ENCODE data around the gene LPCAT1. TPM values are rescaled to one million over a fixed set of nuclear protein-coding genes. Genes with fewer than 3 reads are reported as not detected.

LPCAT1 gene
- total and polyA plus RNA-seq, 2 of the 4 experiments (the other 2 are of a cell fraction), result 17.7 to 33.6 TPM

DNA sequence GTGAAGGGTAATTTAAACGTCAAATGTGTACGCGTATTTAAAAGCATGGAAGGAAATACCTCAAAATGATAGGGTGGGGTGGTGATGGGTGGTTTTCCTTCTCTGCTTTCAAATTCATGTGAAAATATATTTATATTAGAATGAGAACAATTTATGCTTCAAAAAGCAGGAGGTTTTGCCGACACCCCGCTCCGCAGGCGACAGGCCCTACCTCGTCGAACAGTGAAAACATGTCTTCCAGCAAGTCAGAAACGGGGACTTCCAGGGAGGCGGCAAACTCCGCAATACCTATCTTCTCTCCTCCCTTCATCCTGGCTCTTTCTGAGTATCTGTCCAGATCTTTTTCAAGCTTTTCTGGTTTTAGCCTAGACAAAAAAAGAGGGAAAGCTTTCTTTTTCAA, 50.0 kb downstream of the LPCAT1 start:
- no peak overlapping the region for H3K14ac ChIP-seq (replicated peaks; ENCODE audit: low read depth, low read length)
- dilution Hi-C loops (cut with HindIII; ENCODE audit: low sequenced_read_pairs, unreplicated experiment) (no loop called here), in situ Hi-C loops (cut with MboI; ENCODE audit: low sequenced_read_pairs) (no loop called here), intact Hi-C loops (cut with micrococcal nuclease) (no loop called here)
- no peak overlapping the region for H2BK20ac ChIP-seq (ENCODE audit: low read depth, low read length)
- no peak overlapping the region for H2AFZ ChIP-seq (replicated peaks; ENCODE audit: low read length, poor library complexity)
- peaks cover 67% of the 10 kb centered on the region for H3K36me3 ChIP-seq (ENCODE audit: control insufficient read depth, insufficient read depth, low read length)
- H4K20me1 ChIP-seq (ENCODE audit: insufficient read depth, low read length), result no peaks in the 10 kb centered on the region; the same call in 1 of the 2 replicates
- H3K9ac ChIP-seq (ENCODE audit: low read depth, low read length), result no peak overlapping the region
- H3K4me1 ChIP-seq (ENCODE audit: control insufficient read depth, insufficient read depth, low read length), result no peaks in the 10 kb centered on the region
- H3K27ac ChIP-seq (ENCODE audit: insufficient read depth, low read length), result no peak overlapping the region
- H2BK5ac ChIP-seq (ENCODE audit: low read depth, low read length, poor library complexity, severe bottlenecking), result no peak overlapping the region
- no peak overlapping the region for H2BK15ac ChIP-seq (ENCODE audit: low read depth, low read length)
- H4K8ac ChIP-seq (ENCODE audit: low read depth in 2 of 2, low read length in 2 of 2), result no peak overlapping the region
- no peak overlapping the region for H2AK9ac ChIP-seq (replicated peaks; ENCODE audit: low read depth, low read length, poor library complexity)
- TF ChIP-seq SMC3 (IDR thresholded peaks at IDR 0.05; ENCODE audit: low read depth, low read length) (no peak), MXI1 (IDR thresholded peaks at IDR 0.05; ENCODE audit: borderline replicate concordance, low read depth, low read length) (no peak), RCOR1 (IDR thresholded peaks at IDR 0.05; ENCODE audit: insufficient replicate concordance, low read length) (no peak), CEBPB (IDR thresholded peaks at IDR 0.05; ENCODE audit: low read depth, low read length) (no peak), RAD21 (IDR thresholded peaks at IDR 0.05; ENCODE audit: low read length) (no peak), RFX5 (IDR thresholded peaks at IDR 0.05; ENCODE audit: low read depth, low read length) (no peak), POLR2A (IDR thresholded peaks at IDR 0.05; ENCODE audit: low read depth, low read length) (no peak), MAZ (IDR thresholded peaks at IDR 0.05; ENCODE audit: borderline replicate concordance, low read depth, low read length) (no peak), NFE2L2 (IDR thresholded peaks at IDR 0.05; ENCODE audit: low read depth, low read length) (no peak)
- TF ChIP-seq, protein P1, sequence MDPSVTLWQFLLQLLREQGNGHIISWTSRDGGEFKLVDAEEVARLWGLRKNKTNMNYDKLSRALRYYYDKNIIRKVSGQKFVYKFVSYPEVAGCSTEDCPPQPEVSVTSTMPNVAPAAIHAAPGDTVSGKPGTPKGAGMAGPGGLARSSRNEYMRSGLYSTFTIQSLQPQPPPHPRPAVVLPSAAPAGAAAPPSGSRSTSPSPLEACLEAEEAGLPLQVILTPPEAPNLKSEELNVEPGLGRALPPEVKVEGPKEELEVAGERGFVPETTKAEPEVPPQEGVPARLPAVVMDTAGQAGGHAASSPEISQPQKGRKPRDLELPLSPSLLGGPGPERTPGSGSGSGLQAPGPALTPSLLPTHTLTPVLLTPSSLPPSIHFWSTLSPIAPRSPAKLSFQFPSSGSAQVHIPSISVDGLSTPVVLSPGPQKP (IDR thresholded peaks at IDR 0.05; ENCODE audit: borderline replicate concordance, low read depth, low read length), result no peak
- TF ChIP-seq, protein P2, sequence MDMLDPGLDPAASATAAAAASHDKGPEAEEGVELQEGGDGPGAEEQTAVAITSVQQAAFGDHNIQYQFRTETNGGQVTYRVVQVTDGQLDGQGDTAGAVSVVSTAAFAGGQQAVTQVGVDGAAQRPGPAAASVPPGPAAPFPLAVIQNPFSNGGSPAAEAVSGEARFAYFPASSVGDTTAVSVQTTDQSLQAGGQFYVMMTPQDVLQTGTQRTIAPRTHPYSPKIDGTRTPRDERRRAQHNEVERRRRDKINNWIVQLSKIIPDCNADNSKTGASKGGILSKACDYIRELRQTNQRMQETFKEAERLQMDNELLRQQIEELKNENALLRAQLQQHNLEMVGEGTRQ (IDR thresholded peaks at IDR 0.05; ENCODE audit: low read depth, low read length), result no peak
- DNase-seq, result no peak
- no peak overlapping the region for H2AK5ac ChIP-seq (ENCODE audit: low read depth, low read length)
- no peaks in the 10 kb centered on the region for H3K9me3 ChIP-seq (ENCODE audit: control insufficient read depth, insufficient read depth, low read length)
- BruUV-seq (replicated peaks), result no TSS peak
- no peak overlapping the region for H4K91ac ChIP-seq (ENCODE audit: insufficient read depth, low read depth, low read length)
- H3K27me3 ChIP-seq (ENCODE audit: control insufficient read depth, insufficient read depth, low read length), result no peaks in the 10 kb centered on the region
- H3K23ac ChIP-seq (ENCODE audit: low read depth, low read length), result no peak overlapping the region
- H3K4me2 ChIP-seq (ENCODE audit: low read depth, low read length), result no peak overlapping the region
- no peak overlapping the region for H2BK120ac ChIP-seq (ENCODE audit: low read depth, low read length)
- H3K4me3 ChIP-seq (ENCODE audit: insufficient read depth, low read depth, low read length), result no peak overlapping the region
- no peaks in the 10 kb centered on the region; a peak in 1 of 4 replicates for H3K79me1 ChIP-seq (ENCODE audit: low read depth in 1 of 2, low read length in 2 of 2)
- H3K18ac ChIP-seq (ENCODE audit: low read depth, low read length), result no peak overlapping the region
- POLR2A ChIA-PET (ENCODE audit: unreplicated experiment), result no interaction called here
- H3K9me1 ChIP-seq (ENCODE audit: insufficient read depth, low read length), result no peaks in the 10 kb centered on the region
- no peak overlapping the region for H3K4ac ChIP-seq (ENCODE audit: low read depth, low read length)
- ATAC-seq (ENCODE audit: low read depth), result no peak
- H3K56ac ChIP-seq (ENCODE audit: extremely low read depth, insufficient read depth, low read length), result no peak overlapping the region
- H4K5ac ChIP-seq (ENCODE audit: low read depth, low read length), result no peak overlapping the region
- CTCF ChIA-PET, result no interaction called here
- 90% methylated on average over 2 of the region's 12 CpGs; no CpG with 5 or more reads in 1 of the 2 experiments for WGBS, 2 experiments (ENCODE audit: extremely low coverage in 2 of 2, insufficient read length in 1 of 2)

Data from IMR-90 (cell line).